Brain microvascular endothelial cell (primary cell): ENCODE data around the gene ATP13A3.

ENCODE experiments used
- DNase-seq: peaks from one replicate; pipeline ENCODE4 v3.0.0-alpha.2; 2020
- H3K27ac ChIP-seq: fragments of 250-450 bp; sonication (Bioruptor Pico); 2 replicates; pipeline ENCODE4 v1.5.1; 2020; ENCODE audit warnings: mild to moderate bottlenecking, moderate library complexity
- H3K27me3 ChIP-seq: fragments of 250-450 bp; sonication (Bioruptor Pico); replicated peaks from 2 replicates; pipeline ENCODE4 v1.5.1; 2020; ENCODE audit warnings: mild to moderate bottlenecking
- H3K36me3 ChIP-seq: fragments of 250-450 bp; sonication (Bioruptor Pico); replicated peaks from 2 replicates; pipeline ENCODE4 v1.5.1; 2020; ENCODE audit warnings: mild to moderate bottlenecking
- H3K4me3 ChIP-seq: 2 replicates; pipeline ENCODE4 v1.5.1; 2011; ENCODE audit warnings: low read depth, mild to moderate bottlenecking, control low read depth, low read length, moderate library complexity
- CTCF ChIP-seq: IDR thresholded peaks from 2 replicates; pipeline ENCODE4 v1.5.1; 2011; ENCODE audit warnings: low read depth, mild to moderate bottlenecking, moderate library complexity, low read length, control low read depth, inconsistent platforms; ENCODE audit errors: missing control alignments
- in situ Hi-C: cut with HindIII; loops from 2 replicates; pipeline ENCODE4 v1.10.0; 2017; ENCODE audit warnings: low sequenced_read_pairs, low pct_ligation_motif_present

The ATP13A3 gene

DNA sequence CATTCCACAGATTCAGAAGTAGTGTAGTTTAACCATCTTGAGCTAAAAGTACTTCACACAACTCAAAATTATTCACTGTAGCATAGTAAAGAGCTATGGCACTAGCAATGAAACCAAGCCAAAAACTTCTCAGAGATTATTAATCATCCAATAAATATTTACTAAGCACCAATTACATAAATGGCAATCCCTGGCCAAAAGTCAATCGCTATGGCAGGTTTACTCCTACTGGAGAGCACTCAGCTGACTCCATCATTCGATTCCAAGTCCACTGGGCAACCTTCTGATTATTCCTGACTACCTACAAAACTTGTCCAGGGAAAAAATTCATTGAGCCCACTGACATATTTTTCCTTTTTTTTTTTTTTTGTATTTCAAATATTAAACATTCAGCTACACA, 23.9 kb downstream of the ATP13A3 start:
- peaks cover 15% of the 10 kb centered on the region for H3K36me3 ChIP-seq
- TF ChIP-seq CTCF, result no peak
- H3K27ac ChIP-seq, result no peak overlapping the region
- no peak for DNase-seq
- no peaks in the 10 kb centered on the region for H3K27me3 ChIP-seq
- in situ Hi-C loops, result no loop called here
- H3K4me3 ChIP-seq, result no peak overlapping the region

DNA sequence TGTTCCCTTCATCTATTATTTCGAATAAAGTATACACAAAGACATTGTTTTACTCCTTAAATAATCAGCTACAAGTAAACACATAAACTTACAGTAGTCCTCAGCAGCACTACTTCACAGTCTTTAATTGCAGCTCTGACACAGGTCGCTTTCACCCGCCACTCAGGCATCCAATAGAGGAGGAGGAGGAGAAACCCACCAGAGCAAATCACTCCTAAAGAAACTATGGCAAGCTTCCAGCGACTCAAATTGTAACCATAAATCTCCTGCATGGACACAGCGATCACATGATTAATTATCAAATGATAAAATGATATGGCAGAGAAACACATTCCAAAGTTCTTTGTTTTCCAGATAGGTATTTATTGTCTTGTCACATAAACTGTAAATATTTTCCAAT, 26.2 kb downstream of the ATP13A3 start:
- Histone ChIP-seq H3K27me3 (no peaks in the 10 kb centered on the region), H3K27ac (no peak overlapping the region), H3K4me3 (no peak overlapping the region), H3K36me3 (peaks cover 15% of the 10 kb centered on the region)
- in situ Hi-C loops, result no loop called here
- TF ChIP-seq CTCF, result no peak
- no peak for DNase-seq

GRCh38 chr3:194458131-194458530, 28.7 kb downstream of the ATP13A3 start:
- H3K36me3 ChIP-seq, result peaks cover 22% of the 10 kb centered on the region
- no peak overlapping the region for H3K27ac ChIP-seq
- no peak for TF ChIP-seq CTCF
- no peak for DNase-seq
- in situ Hi-C loops, result no loop called here
- H3K4me3 ChIP-seq, result no peak overlapping the region
- H3K27me3 ChIP-seq, result no peaks in the 10 kb centered on the region

DNA sequence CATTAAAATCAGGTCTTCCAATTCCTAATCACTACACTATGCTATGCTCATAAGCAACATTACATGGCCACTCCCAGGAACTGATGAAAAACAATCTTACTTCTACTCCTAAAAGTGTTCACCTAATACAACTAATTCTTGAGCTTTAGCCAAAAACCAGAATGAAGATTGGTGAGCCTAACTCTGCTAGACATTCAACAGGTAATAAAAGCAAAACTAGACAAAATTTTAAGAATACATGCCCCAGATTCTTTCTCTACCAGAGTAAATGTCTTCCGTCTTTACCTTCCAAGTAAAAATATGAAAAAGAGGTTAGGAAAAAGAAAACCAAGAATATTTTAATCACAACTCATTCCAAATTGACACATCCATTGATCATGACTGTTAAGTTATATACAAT, 31.3 kb downstream of the ATP13A3 start:
- H3K36me3 ChIP-seq, result peaks cover 34% of the 10 kb centered on the region
- no peak for TF ChIP-seq CTCF
- H3K4me3 ChIP-seq, result no peak overlapping the region
- H3K27me3 ChIP-seq, result no peaks in the 10 kb centered on the region
- no peak overlapping the region for H3K27ac ChIP-seq
- in situ Hi-C loops, result no loop called here
- DNase-seq, result no peak

- Histone ChIP-seq H3K4me3 (no peak overlapping the region), H3K27ac (no peak overlapping the region), H3K36me3 (peaks cover 71% of the 10 kb centered on the region), H3K27me3 (no peaks in the 10 kb centered on the region)
- in situ Hi-C loops, result no loop called here
- DNase-seq, result no peak
- TF ChIP-seq CTCF, result no peak
These were observed 36.5 kb downstream of the ATP13A3 start for GRCh38 chr3:194450341-194450740.

- no peak for TF ChIP-seq CTCF
- peaks cover 69% of the 10 kb centered on the region for H3K36me3 ChIP-seq
- H3K27ac ChIP-seq, result no peak overlapping the region
- no peak for DNase-seq
- H3K27me3 ChIP-seq, result no peaks in the 10 kb centered on the region
- H3K4me3 ChIP-seq, result no peak overlapping the region
- in situ Hi-C loops, result no loop called here
These were observed 36.9 kb downstream of the ATP13A3 start for GRCh38 chr3:194449913-194450312.
